ENCODE measurements around the gene CLDN19. TPM values are rescaled to one million over a fixed set of nuclear protein-coding genes. Genes with fewer than 3 reads are reported as not detected.
A peak's percentile ranks its signal among the peaks of the same experiment; 100 is the strongest.

Gene CLDN19
- total and polyA plus RNA-seq, 9 of the 15 experiments (the other 6 are each of a cell fraction or from before 2014, with no cell fraction given) = not detected

DNA sequence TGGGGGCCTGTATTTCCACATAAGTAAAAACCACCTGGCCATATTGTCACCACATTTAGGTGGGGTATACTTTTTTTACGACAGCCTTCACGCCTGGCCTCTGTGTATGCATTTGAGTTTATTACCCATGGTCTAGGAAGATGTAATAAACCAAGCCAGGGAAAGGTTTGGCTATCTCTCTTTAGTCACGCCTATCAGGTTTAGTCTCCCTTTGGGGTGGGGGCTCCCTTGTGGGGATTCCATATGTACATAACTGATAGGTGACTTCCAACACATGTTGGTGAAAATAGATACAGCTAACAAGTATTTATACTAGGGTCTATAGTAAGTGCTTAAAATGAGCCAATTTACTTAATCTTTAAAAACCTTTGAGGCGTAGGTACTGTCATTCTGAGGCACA, 53.6 kb downstream of the CLDN19 start (continued):
- TF ChIP-seq, protein P1, sequence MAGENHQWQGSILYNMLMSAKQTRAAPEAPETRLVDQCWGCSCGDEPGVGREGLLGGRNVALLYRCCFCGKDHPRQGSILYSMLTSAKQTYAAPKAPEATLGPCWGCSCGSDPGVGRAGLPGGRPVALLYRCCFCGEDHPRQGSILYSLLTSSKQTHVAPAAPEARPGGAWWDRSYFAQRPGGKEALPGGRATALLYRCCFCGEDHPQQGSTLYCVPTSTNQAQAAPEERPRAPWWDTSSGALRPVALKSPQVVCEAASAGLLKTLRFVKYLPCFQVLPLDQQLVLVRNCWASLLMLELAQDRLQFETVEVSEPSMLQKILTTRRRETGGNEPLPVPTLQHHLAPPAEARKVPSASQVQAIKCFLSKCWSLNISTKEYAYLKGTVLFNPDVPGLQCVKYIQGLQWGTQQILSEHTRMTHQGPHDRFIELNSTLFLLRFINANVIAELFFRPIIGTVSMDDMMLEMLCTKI (IDR thresholded peaks at IDR 0.05; ENCODE audit: partially characterized antibody) = no peak
- TF ChIP-seq, protein P2, sequence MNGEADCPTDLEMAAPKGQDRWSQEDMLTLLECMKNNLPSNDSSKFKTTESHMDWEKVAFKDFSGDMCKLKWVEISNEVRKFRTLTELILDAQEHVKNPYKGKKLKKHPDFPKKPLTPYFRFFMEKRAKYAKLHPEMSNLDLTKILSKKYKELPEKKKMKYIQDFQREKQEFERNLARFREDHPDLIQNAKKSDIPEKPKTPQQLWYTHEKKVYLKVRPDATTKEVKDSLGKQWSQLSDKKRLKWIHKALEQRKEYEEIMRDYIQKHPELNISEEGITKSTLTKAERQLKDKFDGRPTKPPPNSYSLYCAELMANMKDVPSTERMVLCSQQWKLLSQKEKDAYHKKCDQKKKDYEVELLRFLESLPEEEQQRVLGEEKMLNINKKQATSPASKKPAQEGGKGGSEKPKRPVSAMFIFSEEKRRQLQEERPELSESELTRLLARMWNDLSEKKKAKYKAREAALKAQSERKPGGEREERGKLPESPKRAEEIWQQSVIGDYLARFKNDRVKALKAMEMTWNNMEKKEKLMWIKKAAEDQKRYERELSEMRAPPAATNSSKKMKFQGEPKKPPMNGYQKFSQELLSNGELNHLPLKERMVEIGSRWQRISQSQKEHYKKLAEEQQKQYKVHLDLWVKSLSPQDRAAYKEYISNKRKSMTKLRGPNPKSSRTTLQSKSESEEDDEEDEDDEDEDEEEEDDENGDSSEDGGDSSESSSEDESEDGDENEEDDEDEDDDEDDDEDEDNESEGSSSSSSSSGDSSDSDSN (IDR thresholded peaks at IDR 0.05; ENCODE audit: borderline replicate concordance in 1 of 2, low read depth in 2 of 2, low read length in 2 of 2) = no peak
- TF ChIP-seq, protein P3, sequence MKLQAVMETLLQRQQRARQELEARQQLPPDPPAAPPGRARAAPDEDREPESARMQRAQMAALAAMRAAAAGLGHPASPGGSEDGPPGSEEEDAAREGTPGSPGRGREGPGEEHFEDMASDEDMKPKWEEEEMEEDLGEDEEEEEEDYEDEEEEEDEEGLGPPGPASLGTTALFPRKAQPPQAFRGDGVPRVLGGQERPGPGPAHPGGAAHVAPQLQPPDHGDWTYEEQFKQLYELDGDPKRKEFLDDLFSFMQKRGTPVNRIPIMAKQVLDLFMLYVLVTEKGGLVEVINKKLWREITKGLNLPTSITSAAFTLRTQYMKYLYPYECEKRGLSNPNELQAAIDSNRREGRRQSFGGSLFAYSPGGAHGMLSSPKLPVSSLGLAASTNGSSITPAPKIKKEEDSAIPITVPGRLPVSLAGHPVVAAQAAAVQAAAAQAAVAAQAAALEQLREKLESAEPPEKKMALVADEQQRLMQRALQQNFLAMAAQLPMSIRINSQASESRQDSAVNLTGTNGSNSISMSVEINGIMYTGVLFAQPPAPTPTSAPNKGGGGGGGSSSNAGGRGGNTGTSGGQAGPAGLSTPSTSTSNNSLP (IDR thresholded peaks at IDR 0.05; ENCODE audit: borderline replicate concordance, low read depth, low read length) = 0 out of 2 replicates have a peak, but pooled peaks have one; percentile 10
- TF ChIP-seq MEF2D (tag; conservative IDR thresholded peaks at IDR 0.05; ENCODE audit: low read depth) (no peak), ESRRB (CRISPR knock-in tag; IDR thresholded peaks at IDR 0.05; ENCODE audit: borderline replicate concordance) (no peak), PHF20 (IDR thresholded peaks at IDR 0.05; ENCODE audit: partially characterized antibody) (no peak), ZNF184 (CRISPR knock-in tag; IDR thresholded peaks at IDR 0.05) (no peak), ZNF644 (tag; IDR thresholded peaks at IDR 0.05; ENCODE audit: low read depth) (no peak), SAP30 (IDR thresholded peaks at IDR 0.05; ENCODE audit: borderline replicate concordance, insufficient read depth, low read depth, low read length, poor library complexity, severe bottlenecking) (no peak), ARNT (IDR thresholded peaks at IDR 0.05) (0 out of 4 replicates have a peak, but pooled peaks of 1 of the 2 experiments have one; percentile 23), SIX5 (IDR thresholded peaks at IDR 0.05; ENCODE audit: borderline replicate concordance in 1 of 2, insufficient read depth in 1 of 2, low read depth in 1 of 2, low read length in 2 of 2) (no peak)
- TF ChIP-seq, protein P4, sequence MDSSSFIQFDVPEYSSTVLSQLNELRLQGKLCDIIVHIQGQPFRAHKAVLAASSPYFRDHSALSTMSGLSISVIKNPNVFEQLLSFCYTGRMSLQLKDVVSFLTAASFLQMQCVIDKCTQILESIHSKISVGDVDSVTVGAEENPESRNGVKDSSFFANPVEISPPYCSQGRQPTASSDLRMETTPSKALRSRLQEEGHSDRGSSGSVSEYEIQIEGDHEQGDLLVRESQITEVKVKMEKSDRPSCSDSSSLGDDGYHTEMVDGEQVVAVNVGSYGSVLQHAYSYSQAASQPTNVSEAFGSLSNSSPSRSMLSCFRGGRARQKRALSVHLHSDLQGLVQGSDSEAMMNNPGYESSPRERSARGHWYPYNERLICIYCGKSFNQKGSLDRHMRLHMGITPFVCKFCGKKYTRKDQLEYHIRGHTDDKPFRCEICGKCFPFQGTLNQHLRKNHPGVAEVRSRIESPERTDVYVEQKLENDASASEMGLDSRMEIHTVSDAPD (CRISPR knock-in tag; IDR thresholded peaks at IDR 0.05) = no peak
- TF ChIP-seq, protein P5, sequence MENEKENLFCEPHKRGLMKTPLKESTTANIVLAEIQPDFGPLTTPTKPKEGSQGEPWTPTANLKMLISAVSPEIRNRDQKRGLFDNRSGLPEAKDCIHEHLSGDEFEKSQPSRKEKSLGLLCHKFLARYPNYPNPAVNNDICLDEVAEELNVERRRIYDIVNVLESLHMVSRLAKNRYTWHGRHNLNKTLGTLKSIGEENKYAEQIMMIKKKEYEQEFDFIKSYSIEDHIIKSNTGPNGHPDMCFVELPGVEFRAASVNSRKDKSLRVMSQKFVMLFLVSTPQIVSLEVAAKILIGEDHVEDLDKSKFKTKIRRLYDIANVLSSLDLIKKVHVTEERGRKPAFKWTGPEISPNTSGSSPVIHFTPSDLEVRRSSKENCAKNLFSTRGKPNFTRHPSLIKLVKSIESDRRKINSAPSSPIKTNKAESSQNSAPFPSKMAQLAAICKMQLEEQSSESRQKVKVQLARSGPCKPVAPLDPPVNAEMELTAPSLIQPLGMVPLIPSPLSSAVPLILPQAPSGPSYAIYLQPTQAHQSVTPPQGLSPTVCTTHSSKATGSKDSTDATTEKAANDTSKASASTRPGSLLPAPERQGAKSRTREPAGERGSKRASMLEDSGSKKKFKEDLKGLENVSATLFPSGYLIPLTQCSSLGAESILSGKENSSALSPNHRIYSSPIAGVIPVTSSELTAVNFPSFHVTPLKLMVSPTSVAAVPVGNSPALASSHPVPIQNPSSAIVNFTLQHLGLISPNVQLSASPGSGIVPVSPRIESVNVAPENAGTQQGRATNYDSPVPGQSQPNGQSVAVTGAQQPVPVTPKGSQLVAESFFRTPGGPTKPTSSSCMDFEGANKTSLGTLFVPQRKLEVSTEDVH (IDR thresholded peaks at IDR 0.05; ENCODE audit: low read depth, partially characterized antibody) = no peak
- TF ChIP-seq, protein P6, sequence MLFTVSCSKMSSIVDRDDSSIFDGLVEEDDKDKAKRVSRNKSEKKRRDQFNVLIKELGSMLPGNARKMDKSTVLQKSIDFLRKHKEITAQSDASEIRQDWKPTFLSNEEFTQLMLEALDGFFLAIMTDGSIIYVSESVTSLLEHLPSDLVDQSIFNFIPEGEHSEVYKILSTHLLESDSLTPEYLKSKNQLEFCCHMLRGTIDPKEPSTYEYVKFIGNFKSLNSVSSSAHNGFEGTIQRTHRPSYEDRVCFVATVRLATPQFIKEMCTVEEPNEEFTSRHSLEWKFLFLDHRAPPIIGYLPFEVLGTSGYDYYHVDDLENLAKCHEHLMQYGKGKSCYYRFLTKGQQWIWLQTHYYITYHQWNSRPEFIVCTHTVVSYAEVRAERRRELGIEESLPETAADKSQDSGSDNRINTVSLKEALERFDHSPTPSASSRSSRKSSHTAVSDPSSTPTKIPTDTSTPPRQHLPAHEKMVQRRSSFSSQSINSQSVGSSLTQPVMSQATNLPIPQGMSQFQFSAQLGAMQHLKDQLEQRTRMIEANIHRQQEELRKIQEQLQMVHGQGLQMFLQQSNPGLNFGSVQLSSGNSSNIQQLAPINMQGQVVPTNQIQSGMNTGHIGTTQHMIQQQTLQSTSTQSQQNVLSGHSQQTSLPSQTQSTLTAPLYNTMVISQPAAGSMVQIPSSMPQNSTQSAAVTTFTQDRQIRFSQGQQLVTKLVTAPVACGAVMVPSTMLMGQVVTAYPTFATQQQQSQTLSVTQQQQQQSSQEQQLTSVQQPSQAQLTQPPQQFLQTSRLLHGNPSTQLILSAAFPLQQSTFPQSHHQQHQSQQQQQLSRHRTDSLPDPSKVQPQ (CRISPR knock-in tag; IDR thresholded peaks at IDR 0.05; ENCODE audit: borderline replicate concordance) = no peak
